NCI-H2196 (cell line): ENCODE measurements around the gene CHEK2.
"Not testable (repeated sequence)": the region's sequence is repeated elsewhere in the genome, so short reads cannot be mapped to it uniquely, and the experiment has no call there.

Source experiments
- DNase-seq: peaks from one replicate; lab custom pipeline; 2025; ENCODE audit not compliant: unreplicated experiment; lab: John Stamatoyannopoulos, UW

Gene CHEK2

DNA sequence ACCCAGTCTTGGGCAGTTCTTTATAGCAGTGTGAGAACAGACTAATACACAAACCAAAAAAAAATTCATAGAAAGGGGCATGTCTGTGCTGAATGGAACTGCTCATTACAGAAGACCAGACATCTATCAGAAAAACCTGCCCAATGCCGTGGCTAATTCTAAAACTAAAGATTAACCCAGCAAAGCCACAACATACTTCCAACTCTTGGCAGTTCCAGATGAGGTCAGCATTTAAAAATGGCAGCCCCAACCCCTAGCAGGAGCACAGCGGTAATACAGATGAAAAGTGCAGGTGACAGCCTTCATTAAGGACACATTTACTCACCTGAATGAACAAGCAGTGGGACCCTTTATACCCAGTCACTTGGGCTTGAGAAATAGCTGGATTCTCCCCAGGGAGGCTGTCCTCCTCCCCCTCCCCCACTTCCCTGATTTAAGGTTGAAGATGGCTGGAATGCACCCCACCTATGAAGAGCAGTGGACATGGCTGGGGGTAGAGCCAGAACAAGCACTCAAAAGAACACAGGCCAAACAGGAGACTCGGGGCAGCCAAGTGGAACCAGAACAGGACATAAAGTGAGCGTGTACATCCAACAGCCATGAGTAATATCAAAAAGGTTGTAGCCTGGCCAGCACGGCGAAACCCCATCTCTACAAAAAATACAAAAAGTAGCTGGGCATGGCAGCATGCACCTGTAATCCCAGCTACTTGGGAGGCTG is 48.4 kb downstream of the CHEK2 start:
- not testable (repeated sequence) for DNase-seq

- DNase-seq, result not testable (repeated sequence)
These were observed 51.8 kb downstream of the CHEK2 start for GRCh38 chr22:28689796-28690195.

DNA sequence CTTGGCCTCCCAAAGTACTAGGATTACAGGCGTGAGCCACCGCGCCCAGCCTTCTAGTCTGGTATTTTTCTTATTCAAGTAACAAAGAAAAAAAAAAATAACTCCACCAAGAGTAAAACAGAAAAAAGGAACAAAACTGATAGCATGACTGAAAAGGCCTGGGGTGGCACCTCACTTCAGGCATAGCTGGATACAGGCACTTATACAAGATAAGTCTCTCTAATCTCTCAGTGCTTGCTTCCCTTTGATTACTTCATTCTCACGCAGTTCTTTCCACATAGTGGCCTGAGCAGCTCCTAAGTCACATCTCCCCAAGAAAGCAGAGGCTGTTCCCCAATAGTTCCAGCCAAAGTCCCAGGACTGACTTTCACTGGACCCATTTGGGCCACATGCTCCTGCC is 58.7 kb downstream of the CHEK2 start:
- not testable (repeated sequence) for DNase-seq

GRCh38 chr22:28680813-28681490 is 60.7 kb downstream of the CHEK2 start:
- not testable (repeated sequence) for DNase-seq

- DNase-seq, result peak; percentile 63
These were observed 61.9 kb downstream of the CHEK2 start, which contains the start of gene TTC28 for GRCh38 chr22:28679611-28680287. TTC28 (minus strand) TSS chr22:28679840; CDS start chr22:28679723, 117 bp downstream.

DNA sequence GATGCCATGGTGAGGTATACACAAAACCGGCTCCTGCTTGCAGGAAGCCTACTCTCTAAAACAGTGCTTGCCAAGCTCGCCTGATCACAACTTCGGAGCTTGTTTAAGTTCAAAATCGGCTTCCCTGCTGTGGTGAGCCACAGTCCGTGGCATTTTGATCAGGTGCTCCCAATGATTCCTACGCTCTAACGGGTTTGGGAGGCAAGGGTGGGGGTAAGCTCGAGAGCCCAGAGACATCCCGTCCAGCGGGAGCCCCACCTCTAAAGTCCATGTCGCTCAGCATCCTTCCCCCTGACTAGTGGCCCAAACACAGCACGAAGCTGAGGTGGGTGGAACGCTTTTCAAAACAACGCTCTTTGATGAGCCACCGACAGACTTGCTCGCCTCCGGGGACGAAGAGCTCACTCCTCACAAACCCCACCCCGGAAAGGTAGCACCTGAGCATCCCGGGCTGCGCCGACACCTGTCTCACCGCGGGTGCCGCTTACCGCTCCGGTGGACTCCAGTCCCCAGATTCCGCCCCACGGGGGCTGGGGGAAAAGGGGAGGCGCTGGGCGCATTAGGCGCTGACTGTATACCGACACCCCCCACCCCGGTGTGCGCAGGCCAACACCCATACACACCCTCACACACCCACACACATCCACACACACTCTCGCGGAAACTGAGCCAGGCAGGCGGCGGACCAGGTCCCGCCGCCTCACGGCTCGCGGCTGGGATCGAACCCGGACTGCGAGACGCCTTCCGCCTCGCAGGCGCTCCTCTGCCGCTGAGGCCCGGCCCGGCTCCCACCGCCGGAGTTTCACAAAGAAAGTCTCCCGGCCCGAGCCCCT is 62.6 kb downstream of the CHEK2 start:
- DNase-seq, result not testable (repeated sequence)

GRCh38 chr22:28678170-28678569 is 63.5 kb downstream of the CHEK2 start:
- DNase-seq, result not testable (repeated sequence)

GRCh38 chr22:28674121-28674563 is 67.5 kb downstream of the CHEK2 start:
- DNase-seq, result no peak

DNA sequence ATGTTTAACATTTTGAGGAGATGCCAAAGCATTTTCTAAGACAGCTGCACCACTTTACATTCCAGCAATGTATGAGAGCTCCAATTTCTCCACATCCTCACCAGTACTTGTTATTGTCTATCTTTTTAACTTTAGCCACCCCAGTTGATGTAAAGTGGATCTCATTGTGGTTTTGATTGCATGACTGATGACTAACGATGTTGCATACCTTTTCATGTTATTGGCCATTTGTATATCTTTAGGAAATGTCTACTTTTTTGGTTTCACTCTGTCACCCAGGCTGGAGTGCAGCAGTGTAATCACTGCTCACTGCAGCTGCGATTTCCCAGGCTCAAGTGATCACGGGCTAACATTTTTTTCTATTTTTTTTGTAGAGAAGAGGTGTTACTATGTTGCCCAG is 70.9 kb downstream of the CHEK2 start:
- no peak for DNase-seq

DNA sequence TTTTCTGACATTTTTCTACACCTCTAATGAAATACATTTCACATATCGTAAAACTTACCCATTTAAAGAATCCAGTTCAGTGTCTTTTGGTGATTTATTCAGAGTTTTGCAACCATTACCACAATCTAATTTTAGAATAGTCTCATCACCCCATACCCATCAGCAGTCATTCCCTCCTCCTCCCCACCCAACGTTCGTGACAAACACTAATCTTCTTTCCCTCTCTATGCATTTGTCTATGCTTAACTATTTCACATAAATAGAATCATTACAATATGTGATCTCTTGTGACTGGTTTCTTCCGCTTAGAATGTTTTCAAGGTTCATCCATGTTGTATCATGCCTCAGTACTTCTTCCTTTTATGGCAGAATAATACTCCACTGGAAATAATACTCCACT is 71.5 kb downstream of the CHEK2 start:
- no peak for DNase-seq

GRCh38 chr22:28669387-28669786 is 72.2 kb downstream of the CHEK2 start:
- no peak for DNase-seq

- not testable (repeated sequence) for DNase-seq
These were observed 78.1 kb downstream of the CHEK2 start for GRCh38 chr22:28663569-28663942.

GRCh38 chr22:28658448-28658847 is 83.2 kb downstream of the CHEK2 start:
- no peak for DNase-seq

- no peak for DNase-seq
These were observed 85.4 kb downstream of the CHEK2 start for GRCh38 chr22:28656181-28656580.

GRCh38 chr22:28650463-28650862 is 91.2 kb downstream of the CHEK2 start:
- DNase-seq, result no peak

DNA sequence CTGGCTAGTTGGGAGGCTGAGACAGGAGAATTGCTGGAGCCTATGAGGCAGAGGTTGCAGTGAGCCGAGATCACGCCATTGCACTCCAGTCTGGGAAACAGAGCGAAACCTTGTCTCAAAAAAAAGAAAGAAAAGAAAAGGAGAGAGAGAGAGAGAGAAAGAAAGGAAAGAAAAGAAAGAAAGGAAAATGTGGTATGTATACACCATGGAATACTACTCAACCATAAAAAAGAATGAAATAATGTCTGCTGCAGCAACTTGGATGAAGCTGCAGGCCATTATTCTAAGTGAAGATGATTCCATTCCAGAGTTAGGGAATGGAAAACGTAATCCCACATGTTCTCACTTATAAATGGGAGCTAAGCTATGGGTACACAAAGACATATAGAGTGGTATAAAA is 92.8 kb downstream of the CHEK2 start:
- no peak for DNase-seq

GRCh38 chr22:28647216-28647615 is 94.4 kb downstream of the CHEK2 start:
- no peak for DNase-seq

DNA sequence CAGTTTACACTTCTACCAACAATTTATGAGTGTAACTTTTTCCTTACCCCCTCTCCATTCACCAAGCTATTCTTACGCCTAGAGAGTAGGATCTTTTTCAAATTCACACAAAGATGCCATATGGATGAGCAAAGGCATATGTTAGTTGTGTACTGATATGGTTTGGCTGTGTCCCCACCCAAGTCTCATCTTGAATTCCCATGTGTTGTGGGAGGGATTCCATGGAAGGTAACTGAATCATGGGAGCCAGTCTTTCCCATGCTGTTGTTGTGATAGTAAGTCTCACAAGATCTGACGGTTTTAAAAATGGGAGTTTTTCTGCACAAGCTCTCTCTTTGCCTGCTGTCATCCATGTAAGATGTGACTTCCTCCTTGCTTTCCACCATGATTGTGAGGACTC is 102.3 kb downstream of the CHEK2 start:
- no peak for DNase-seq
